Progenitor cell of endocrine pancreas (in vitro differentiated cells): ENCODE results near the gene LRWD1. TPM values are rescaled to one million over a fixed set of nuclear protein-coding genes. Genes with fewer than 3 reads are reported as not detected.
A peak's percentile ranks its signal among the peaks of the same experiment; 100 is the strongest.

Experiments
- DNase-seq: peaks from one replicate; pipeline ENCODE4 v3.0.0; 2021; ENCODE audit warnings: low spot score; ENCODE audit not compliant: unreplicated experiment
- H3K27ac Mint-ChIP-seq: 2 replicates; pipeline ENCODE4 v1.8.0; 2021; ENCODE audit warnings: mild to moderate bottlenecking, moderate library complexity, mixed read lengths
- H3K27me3 Mint-ChIP-seq: 2 replicates; pipeline ENCODE4 v1.8.0; 2021; ENCODE audit warnings: mixed read lengths
- H3K36me3 Mint-ChIP-seq: 2 replicates; pipeline ENCODE4 v1.8.0; 2022; ENCODE audit warnings: mixed read lengths; ENCODE audit not compliant: insufficient read depth
- H3K4me1 Mint-ChIP-seq: 2 replicates; pipeline ENCODE4 v1.8.0; 2021; ENCODE audit warnings: low read depth, mixed read lengths
- H3K4me3 Mint-ChIP-seq: 2 replicates; pipeline ENCODE4 v1.8.0; 2021; ENCODE audit warnings: low read depth, mild to moderate bottlenecking, moderate library complexity, mixed read lengths
- H3K9me3 Mint-ChIP-seq: 2 replicates; pipeline ENCODE4 v1.8.0; 2021; ENCODE audit warnings: low read depth, mixed read lengths
- total RNA-seq: library from RNA; stranded (reverse); gene quantifications from 2 replicates; pipeline ENCODE4 v1.2.1, GENCODE V29; 2021
- TF ChIP-seq, protein P1 (sequence below): fragments of 200-600 bp; sonication (generic); IDR thresholded peaks from one replicate; pipeline ENCODE4 v1.5.0; 2021; ENCODE audit warnings: antibody characterized with exemption, mild to moderate bottlenecking; ENCODE audit not compliant: unreplicated experiment

LRWD1 gene
- total RNA-seq, 1 donor from 2014 or later, result 27.7 TPM

DNA sequence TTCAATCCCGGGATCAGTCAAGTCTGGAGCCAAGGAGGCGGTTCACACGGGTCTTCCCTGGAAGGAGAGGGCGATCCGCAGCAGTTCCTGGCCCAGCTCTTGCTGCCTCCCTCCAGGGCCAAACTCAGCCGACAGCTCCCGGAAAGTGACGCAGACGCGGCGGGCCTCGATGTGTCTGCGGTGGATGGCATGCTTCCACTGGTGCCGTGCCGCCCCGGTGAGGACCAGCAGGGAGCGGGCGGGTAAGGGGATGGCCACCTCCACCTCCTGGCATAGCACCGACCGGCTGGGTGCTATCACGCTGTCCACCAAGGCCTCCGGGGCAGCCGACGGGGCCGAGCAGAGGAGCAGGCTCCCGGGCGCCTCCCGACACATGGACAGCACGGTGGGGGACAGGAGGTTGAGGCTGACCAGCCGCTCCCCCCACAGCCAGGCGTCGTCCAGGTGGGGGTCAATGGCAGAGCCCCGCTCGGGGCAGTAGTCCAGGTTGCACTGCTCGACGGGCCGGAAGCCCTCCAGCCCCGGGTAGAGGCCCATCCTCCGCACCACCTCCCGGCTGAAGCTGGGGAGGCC is 7.3 kb upstream of the LRWD1 start:
- Mint-ChIP-seq H3K27ac (no peak overlapping the region), H3K36me3 (no peaks in the 10 kb centered on the region), H3K27me3 (no peaks in the 10 kb centered on the region), H3K4me1 (no peaks in the 10 kb centered on the region), H3K4me3 (no peak overlapping the region), H3K9me3 (no peaks in the 10 kb centered on the region)
- DNase-seq, result no peak
- TF ChIP-seq, protein P1, sequence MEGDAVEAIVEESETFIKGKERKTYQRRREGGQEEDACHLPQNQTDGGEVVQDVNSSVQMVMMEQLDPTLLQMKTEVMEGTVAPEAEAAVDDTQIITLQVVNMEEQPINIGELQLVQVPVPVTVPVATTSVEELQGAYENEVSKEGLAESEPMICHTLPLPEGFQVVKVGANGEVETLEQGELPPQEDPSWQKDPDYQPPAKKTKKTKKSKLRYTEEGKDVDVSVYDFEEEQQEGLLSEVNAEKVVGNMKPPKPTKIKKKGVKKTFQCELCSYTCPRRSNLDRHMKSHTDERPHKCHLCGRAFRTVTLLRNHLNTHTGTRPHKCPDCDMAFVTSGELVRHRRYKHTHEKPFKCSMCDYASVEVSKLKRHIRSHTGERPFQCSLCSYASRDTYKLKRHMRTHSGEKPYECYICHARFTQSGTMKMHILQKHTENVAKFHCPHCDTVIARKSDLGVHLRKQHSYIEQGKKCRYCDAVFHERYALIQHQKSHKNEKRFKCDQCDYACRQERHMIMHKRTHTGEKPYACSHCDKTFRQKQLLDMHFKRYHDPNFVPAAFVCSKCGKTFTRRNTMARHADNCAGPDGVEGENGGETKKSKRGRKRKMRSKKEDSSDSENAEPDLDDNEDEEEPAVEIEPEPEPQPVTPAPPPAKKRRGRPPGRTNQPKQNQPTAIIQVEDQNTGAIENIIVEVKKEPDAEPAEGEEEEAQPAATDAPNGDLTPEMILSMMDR, result no peak

DNA sequence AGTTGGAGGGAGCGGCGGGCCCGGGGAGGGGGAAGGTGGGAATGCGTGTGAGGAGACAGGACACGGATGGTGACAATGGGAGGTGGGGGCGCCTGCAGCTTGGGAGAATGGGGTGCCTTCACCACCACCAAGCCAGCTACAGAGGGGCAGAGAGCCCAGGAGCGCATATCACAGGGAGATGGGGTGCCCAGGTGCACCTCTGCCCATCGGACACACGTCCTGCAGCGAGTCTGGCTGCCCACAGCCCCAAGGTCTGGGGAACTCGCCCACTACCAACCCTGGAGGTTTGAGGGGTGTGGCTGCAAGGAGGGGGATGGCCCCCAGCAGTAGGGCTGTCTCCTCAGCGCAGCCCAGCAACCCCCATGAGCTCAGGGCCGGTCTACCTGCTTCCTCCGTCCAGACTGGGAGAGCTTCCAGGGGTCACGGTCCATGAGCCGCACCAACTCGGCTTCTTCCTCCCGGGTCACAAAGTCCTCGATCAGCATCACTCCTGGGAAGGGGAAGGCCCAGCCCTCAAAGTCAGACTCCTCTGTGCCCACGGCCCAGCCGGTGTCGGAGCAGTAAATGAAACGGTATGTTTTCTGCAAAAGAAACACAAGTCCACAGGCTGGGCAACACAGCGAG is 5.5 kb upstream of the LRWD1 start:
- H3K4me3 Mint-ChIP-seq, result no peak overlapping the region

DNA sequence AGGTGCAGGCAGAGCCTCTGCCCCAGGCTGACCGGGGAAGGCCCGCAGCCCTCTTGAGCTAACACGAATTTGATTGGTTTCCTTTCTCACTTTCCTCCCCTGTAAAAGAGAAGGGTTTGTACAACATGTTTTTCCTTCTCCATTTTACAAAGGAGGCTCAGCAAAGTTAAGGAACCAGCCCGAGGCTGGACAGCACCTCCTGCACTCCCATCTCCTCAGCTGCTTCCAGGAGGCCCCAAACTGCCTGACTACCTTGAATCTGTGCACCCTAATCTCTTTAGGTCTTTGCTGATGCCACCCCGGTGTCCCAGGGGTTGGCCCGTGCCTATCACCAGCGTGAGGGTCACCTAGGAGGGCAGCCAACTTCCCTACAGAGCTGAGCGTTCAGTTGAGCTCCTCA is 4.3 kb upstream of the LRWD1 start:
- peaks cover 9% of the 10 kb centered on the region for H3K4me1 Mint-ChIP-seq
- no peaks in the 10 kb centered on the region for H3K36me3 Mint-ChIP-seq
- H3K4me3 Mint-ChIP-seq, result no peak overlapping the region
- H3K27me3 Mint-ChIP-seq, result no peaks in the 10 kb centered on the region
- DNase-seq, result no peak
- TF ChIP-seq, protein P1, result no peak
- peak overlapping the region; percentile 71 for H3K27ac Mint-ChIP-seq
- no peaks in the 10 kb centered on the region for H3K9me3 Mint-ChIP-seq

More for the DNA sequence above, 5.5 kb upstream of the LRWD1 start:
- H3K4me1 Mint-ChIP-seq, result peaks cover 7% of the 10 kb centered on the region
- H3K27ac Mint-ChIP-seq, result no peak overlapping the region
- H3K27me3 Mint-ChIP-seq, result no peaks in the 10 kb centered on the region
- TF ChIP-seq, protein P1, result no peak
- no peaks in the 10 kb centered on the region for H3K36me3 Mint-ChIP-seq
- no peaks in the 10 kb centered on the region for H3K9me3 Mint-ChIP-seq
- DNase-seq, result no peak

DNA sequence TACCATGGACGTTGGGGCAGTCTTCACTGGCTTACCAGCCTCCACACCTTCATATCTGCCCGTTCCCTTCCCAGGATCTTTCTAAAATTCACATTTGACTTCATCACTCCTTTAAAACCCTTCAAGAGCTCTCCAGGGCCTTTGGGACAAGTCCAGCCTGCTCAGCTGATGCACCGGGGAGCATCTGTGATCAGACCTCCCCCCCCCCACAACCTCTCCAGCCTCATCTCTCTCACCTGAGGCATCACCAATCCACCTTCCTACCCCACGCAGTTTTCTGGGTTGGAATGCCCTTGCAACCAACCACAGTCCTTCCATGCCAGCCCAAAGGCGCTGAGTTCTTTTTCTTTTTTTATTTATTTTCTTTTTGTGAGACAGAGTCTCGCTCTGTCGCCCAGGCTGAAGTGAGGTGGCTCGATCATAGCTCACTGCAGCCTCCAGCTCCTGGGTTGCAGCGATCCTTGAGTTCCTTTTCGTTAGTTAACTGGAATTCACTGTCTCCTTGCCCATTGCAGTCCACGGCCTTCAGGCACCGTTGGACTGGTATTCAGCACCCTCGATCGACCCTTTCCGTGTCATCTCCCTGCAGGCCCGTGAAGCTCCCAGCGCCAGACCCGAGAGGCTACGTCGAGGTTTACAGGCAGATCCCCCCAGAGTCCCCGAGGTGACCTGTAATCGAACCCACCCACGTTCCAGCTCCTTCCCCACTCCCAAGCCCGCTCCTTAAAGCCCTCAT is 775 bp upstream of the LRWD1 start:
- Mint-ChIP-seq H3K27me3 (no peaks in the 10 kb centered on the region), H3K27ac (peak overlapping the region; percentile 93), H3K36me3 (peaks cover 2% of the 10 kb centered on the region), H3K4me1 (peaks cover 12% of the 10 kb centered on the region), H3K9me3 (no peaks in the 10 kb centered on the region), H3K4me3 (peak overlapping the region; percentile 96)
- DNase-seq, result no peak
- TF ChIP-seq, protein P1, result no peak

DNA sequence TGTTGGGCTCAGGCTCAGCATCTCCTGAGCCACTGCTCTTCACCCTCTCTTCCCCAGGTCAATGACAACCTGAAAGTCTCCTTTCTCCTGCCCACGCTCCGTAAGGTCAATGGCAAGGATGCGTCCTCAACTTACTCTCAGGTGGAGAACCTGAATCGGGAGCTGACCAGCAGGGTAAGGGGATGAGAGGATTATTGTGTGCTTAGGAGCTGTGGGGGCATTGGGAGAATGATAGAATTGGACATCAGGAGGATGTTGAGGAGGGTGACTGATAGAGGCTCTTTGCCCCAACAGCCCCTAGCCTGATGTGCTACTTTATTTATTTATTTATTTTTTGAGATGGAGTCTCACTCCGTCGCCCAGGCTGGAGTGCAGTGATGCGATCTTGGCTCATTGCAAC is 1.3 kb downstream of the LRWD1 start:
- H3K4me1 Mint-ChIP-seq, result peaks cover 12% of the 10 kb centered on the region
- DNase-seq, result no peak
- H3K9me3 Mint-ChIP-seq, result no peaks in the 10 kb centered on the region
- TF ChIP-seq, protein P1, result no peak
- H3K36me3 Mint-ChIP-seq, result peaks cover 2% of the 10 kb centered on the region
- no peaks in the 10 kb centered on the region for H3K27me3 Mint-ChIP-seq
- peak overlapping the region; percentile 96 for H3K4me3 Mint-ChIP-seq
- no peak overlapping the region for H3K27ac Mint-ChIP-seq
